ENCODE measurements around the gene GMPR2.
A peak's percentile ranks its signal among the peaks of the same experiment; 100 is the strongest.

The GMPR2 gene

DNA sequence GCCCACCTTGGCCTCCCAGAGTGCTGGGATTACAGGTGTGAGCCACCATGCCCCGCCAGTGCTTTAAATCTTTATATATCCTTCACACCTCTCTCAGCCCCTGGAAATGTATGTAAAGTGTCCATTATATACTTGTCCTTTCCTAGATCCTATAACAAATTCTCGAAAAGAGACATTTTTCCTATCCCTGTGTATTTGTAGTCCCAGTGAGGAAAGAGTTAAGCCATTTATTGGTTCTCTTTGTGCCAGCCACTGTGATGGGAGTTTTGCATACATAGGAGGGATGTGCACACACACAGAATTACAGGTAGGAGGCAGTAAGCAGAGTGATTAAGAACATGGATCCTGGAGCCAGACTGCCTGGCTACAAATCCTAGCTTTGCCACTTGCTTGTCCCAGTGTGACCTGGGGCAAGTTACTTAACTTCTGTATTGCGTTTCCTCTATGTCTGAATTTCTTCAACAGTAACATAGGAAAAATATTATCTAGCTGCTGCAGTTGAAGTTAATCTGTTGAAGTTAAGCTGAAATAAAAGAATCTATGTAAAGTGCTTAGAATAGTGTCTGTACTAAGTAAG is 40.8 kb downstream of the GMPR2 start:
- Histone ChIP-seq H3K27ac (ENCODE audit: low read depth, low read length, poor library complexity, severe bottlenecking) (peak overlapping the region; percentile 58), H3K9ac (ENCODE audit: low read length) (no peak overlapping the region), H3K9me3 (ENCODE audit: low read length) (no peaks in the 10 kb centered on the region), H2AFZ (ENCODE audit: low read length) (no peak overlapping the region), H3K9me2 (ENCODE audit: low read depth, low read length) (no peaks in the 10 kb centered on the region), H3K79me2 (ENCODE audit: insufficient read depth, low read length) (no peaks in the 10 kb centered on the region), H3K27me3 (ENCODE audit: insufficient read depth, low read length) (no peaks in the 10 kb centered on the region), H3K4me3 (ENCODE audit: low read depth, low read length, poor library complexity, severe bottlenecking) (no peak overlapping the region), H3F3A (ENCODE audit: insufficient read depth, low read length) (no peaks in the 10 kb centered on the region), H4K20me1 (ENCODE audit: insufficient read depth, low read length) (no peaks in the 10 kb centered on the region), H3K36me3 (ENCODE audit: insufficient read depth, low read length) (no peaks in the 10 kb centered on the region), H3K4me2 (ENCODE audit: low read length) (no peak overlapping the region; the same call in 1 of the 2 replicates), H3K4me1 (ENCODE audit: insufficient read depth, low read length, severe bottlenecking) (peaks cover 53% of the 10 kb centered on the region)
- TF ChIP-seq EZH2 (IDR thresholded peaks at IDR 0.05; ENCODE audit: borderline replicate concordance, low read length), result no peak
- TF ChIP-seq, protein P1, sequence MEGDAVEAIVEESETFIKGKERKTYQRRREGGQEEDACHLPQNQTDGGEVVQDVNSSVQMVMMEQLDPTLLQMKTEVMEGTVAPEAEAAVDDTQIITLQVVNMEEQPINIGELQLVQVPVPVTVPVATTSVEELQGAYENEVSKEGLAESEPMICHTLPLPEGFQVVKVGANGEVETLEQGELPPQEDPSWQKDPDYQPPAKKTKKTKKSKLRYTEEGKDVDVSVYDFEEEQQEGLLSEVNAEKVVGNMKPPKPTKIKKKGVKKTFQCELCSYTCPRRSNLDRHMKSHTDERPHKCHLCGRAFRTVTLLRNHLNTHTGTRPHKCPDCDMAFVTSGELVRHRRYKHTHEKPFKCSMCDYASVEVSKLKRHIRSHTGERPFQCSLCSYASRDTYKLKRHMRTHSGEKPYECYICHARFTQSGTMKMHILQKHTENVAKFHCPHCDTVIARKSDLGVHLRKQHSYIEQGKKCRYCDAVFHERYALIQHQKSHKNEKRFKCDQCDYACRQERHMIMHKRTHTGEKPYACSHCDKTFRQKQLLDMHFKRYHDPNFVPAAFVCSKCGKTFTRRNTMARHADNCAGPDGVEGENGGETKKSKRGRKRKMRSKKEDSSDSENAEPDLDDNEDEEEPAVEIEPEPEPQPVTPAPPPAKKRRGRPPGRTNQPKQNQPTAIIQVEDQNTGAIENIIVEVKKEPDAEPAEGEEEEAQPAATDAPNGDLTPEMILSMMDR (IDR thresholded peaks at IDR 0.05; ENCODE audit: low read length), result peak; percentile 20; the same call in 1 of the 2 replicates

DNA sequence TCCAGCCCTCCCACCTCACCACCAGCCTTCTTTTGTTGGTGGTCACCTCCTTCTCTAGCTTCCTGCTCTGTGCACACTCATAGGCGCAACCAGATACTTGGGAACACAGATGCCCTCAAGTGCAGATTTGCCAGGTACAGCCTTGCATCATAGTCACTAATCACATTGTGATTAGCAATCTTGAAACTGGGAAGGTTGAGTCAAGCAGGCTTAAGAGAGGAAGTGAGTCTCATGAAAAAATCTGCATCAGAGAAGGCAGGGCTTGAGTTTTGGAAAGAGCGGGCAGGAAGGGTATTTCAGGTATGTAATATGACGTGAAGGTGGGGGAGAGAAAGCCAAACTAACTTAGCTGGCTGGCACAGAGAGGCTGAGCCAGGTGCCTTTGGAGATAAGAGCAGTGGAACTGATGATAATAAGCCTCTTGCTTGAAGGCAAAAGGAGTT is 41.4 kb downstream of the GMPR2 start:
- Histone ChIP-seq H3K4me3 (ENCODE audit: low read depth, low read length, poor library complexity, severe bottlenecking) (no peak overlapping the region), H3K9me3 (ENCODE audit: low read length) (no peaks in the 10 kb centered on the region), H3F3A (ENCODE audit: insufficient read depth, low read length) (no peaks in the 10 kb centered on the region), H3K9ac (ENCODE audit: low read length) (no peak overlapping the region; the same call in 1 of the 2 replicates), H3K4me1 (ENCODE audit: insufficient read depth, low read length, severe bottlenecking) (peaks cover 55% of the 10 kb centered on the region), H3K9me2 (ENCODE audit: low read depth, low read length) (no peaks in the 10 kb centered on the region), H4K20me1 (ENCODE audit: insufficient read depth, low read length) (no peaks in the 10 kb centered on the region), H3K27ac (ENCODE audit: low read depth, low read length, poor library complexity, severe bottlenecking) (peak overlapping the region; percentile 58), H3K36me3 (ENCODE audit: insufficient read depth, low read length) (no peaks in the 10 kb centered on the region), H3K27me3 (ENCODE audit: insufficient read depth, low read length) (no peaks in the 10 kb centered on the region), H3K79me2 (ENCODE audit: insufficient read depth, low read length) (no peaks in the 10 kb centered on the region), H3K4me2 (ENCODE audit: low read length) (no peak overlapping the region; the same call in 1 of the 2 replicates), H2AFZ (ENCODE audit: low read length) (no peak overlapping the region)
- no peak for TF ChIP-seq EZH2 (IDR thresholded peaks at IDR 0.05; ENCODE audit: borderline replicate concordance, low read length)
- TF ChIP-seq, protein P1 (IDR thresholded peaks at IDR 0.05; ENCODE audit: low read length), result no peak

DNA sequence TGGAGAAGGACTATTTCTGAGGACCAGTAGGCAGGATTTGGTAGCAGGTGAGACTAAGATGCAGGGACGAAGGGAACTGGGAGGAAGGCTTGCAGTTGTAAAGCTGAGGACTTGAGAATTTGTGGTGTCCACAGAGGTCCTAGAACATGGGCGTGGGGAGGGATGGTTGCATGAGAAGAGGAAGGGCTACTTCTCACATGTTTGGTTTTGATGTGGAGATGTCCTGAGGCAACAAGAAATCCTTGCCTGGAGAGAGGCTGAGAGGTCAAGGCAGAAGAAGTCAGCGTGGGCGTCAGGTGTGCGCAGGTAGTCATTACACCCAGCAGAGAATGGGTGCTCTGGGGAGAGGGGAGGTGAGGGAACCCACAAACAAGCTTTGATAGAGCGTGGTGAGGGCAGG is 44.3 kb downstream of the GMPR2 start:
- H3K9me3 ChIP-seq (ENCODE audit: low read length), result no peaks in the 10 kb centered on the region
- H3K36me3 ChIP-seq (ENCODE audit: insufficient read depth, low read length), result no peaks in the 10 kb centered on the region
- H3K4me1 ChIP-seq (ENCODE audit: insufficient read depth, low read length, severe bottlenecking), result peaks cover 45% of the 10 kb centered on the region

More for the DNA sequence above, 44.3 kb downstream of the GMPR2 start:
- TF ChIP-seq, protein P1 (IDR thresholded peaks at IDR 0.05; ENCODE audit: low read length), result no peak
- no peak for TF ChIP-seq EZH2 (IDR thresholded peaks at IDR 0.05; ENCODE audit: borderline replicate concordance, low read length)
- Histone ChIP-seq H4K20me1 (ENCODE audit: insufficient read depth, low read length) (no peaks in the 10 kb centered on the region), H2AFZ (ENCODE audit: low read length) (no peak overlapping the region), H3K27ac (ENCODE audit: low read depth, low read length, poor library complexity, severe bottlenecking) (no peak overlapping the region), H3K9me2 (ENCODE audit: low read depth, low read length) (no peaks in the 10 kb centered on the region), H3K4me3 (ENCODE audit: low read depth, low read length, poor library complexity, severe bottlenecking) (no peak overlapping the region), H3K9ac (ENCODE audit: low read length) (no peak overlapping the region), H3K4me2 (ENCODE audit: low read length) (no peak overlapping the region), H3F3A (ENCODE audit: insufficient read depth, low read length) (no peaks in the 10 kb centered on the region), H3K27me3 (ENCODE audit: insufficient read depth, low read length) (no peaks in the 10 kb centered on the region), H3K79me2 (ENCODE audit: insufficient read depth, low read length) (no peaks in the 10 kb centered on the region)

Measured in OCI-LY1 (cell line).